Keratinocyte (primary cell): ENCODE results near the gene SLC12A8. TPM values are rescaled to one million over a fixed set of nuclear protein-coding genes. Genes with fewer than 3 reads are reported as not detected.

Experiments used
- DNase-seq: peaks from one replicate; pipeline ENCODE4 v3.0.0-alpha.2; 2011; ENCODE audit warnings: low read depth, missing footprints, low spot score
- FAIRE-seq: peaks from 2 replicates; lab custom pipeline; 2011; peaks lifted over from hg19 to GRCh38; lab: Jason Lieb, UNC
- H2AFZ ChIP-seq: 2 replicates; pipeline ENCODE4 v1.6.0; 2012; ENCODE audit warnings: low read length, control low read depth, inconsistent platforms; ENCODE audit not compliant: control insufficient read depth
- H3K27ac ChIP-seq: 2 replicates; pipeline ENCODE4 v1.5.1; 2011; ENCODE audit warnings: low read length; ENCODE audit not compliant: control insufficient read depth, insufficient read depth
- H3K27me3 ChIP-seq: 3 replicates; pipeline ENCODE4 v1.6.0; 2011; ENCODE audit warnings: low read length; ENCODE audit not compliant: control insufficient read depth, insufficient read depth; ENCODE audit errors: extremely low read depth
- H3K36me3 ChIP-seq, 2 experiments: 2 replicates in 1 of 2; 3 replicates in 1 of 2; pipeline ENCODE4 v1.5.1; 2011; ENCODE audit warnings: low read length in 2 of 2, mild to moderate bottlenecking in 1 of 2; ENCODE audit not compliant: control insufficient read depth in 2 of 2, insufficient read depth in 2 of 2; ENCODE audit errors: extremely low read depth in 1 of 2
- H3K4me1 ChIP-seq: 3 replicates; pipeline ENCODE4 v1.5.1; 2011; ENCODE audit warnings: low read length; ENCODE audit not compliant: control insufficient read depth, insufficient read depth; ENCODE audit errors: extremely low read depth
- H3K4me2 ChIP-seq: 3 replicates; pipeline ENCODE4 v1.6.0; 2011; ENCODE audit warnings: low read depth, low read length; ENCODE audit not compliant: control insufficient read depth, insufficient read depth; ENCODE audit errors: extremely low read depth
- H3K4me3 ChIP-seq, 3 experiments: fragments of 200-600 bp in 1 of 3; sonication (generic) in 1 of 3; 2 replicates in 2 of 3; 3 replicates in 1 of 3; pipeline ENCODE4 v1.5.1; 2011 to 2016; ENCODE audit warnings: low read length in 3 of 3, mild to moderate bottlenecking in 3 of 3, control low read depth in 2 of 3, inconsistent platforms in 1 of 3, low read depth in 1 of 3, mixed read lengths in 1 of 3, mixed run types in 1 of 3, moderate library complexity in 1 of 3; ENCODE audit not compliant: control insufficient read depth in 2 of 3, insufficient read depth in 2 of 3; ENCODE audit errors: extremely low read depth in 1 of 3
- H3K79me2 ChIP-seq: 2 replicates; pipeline ENCODE4 v1.6.0; 2012; ENCODE audit warnings: low read length; ENCODE audit not compliant: control insufficient read depth, insufficient read depth
- H3K9ac ChIP-seq: 3 replicates; pipeline ENCODE4 v1.6.0; 2011; ENCODE audit warnings: low read length; ENCODE audit not compliant: control insufficient read depth, insufficient read depth; ENCODE audit errors: extremely low read depth
- H3K9me1 ChIP-seq: 3 replicates; pipeline ENCODE4 v1.6.0; 2011; ENCODE audit warnings: low read length; ENCODE audit not compliant: control insufficient read depth, insufficient read depth; ENCODE audit errors: extremely low read depth
- H3K9me3 ChIP-seq: 2 replicates; pipeline ENCODE4 v1.5.1; 2012; ENCODE audit warnings: low read depth, low read length; ENCODE audit not compliant: control insufficient read depth
- H4K20me1 ChIP-seq: 3 replicates; pipeline ENCODE4 v1.6.0; 2011; ENCODE audit warnings: low read length; ENCODE audit not compliant: control insufficient read depth, insufficient read depth; ENCODE audit errors: extremely low read depth
- EZH2 ChIP-seq: IDR thresholded peaks from one replicate; pipeline ENCODE4 v1.6.1; 2012; ENCODE audit warnings: inconsistent platforms, mild to moderate bottlenecking, low read length, moderate library complexity
- dilution Hi-C: fragments of 300-500 bp; cut with MboI; formaldehyde crosslinking; loops from one replicate; pipeline ENCODE4 v1.7.0; 2020; ENCODE audit warnings: low sequenced_read_pairs; ENCODE audit not compliant: extremely low pct_ligation_motif_present
- polyA plus RNA-seq, 5 experiments: library from polyadenylated mRNA; depleted of rRNA in 3 of 5; stranded (reverse) in 3 of 5; stranded (forward) in 1 of 5; unstranded in 1 of 5; fragments of >200 nt; gene quantifications; 1 replicate in 1 of 5; 2 replicates in 3 of 5; 3 replicates in 1 of 5; pipeline versions ENCODE4 v1.2.1 to v1.2.3, GENCODE V29; 2011 to 2012; ENCODE audit warnings: missing spikeins in 2 of 5, low read depth in 1 of 5, low replicate concordance in 1 of 5
- TF ChIP-seq, protein P1 (sequence below), 3 experiments: IDR thresholded peaks in 1 of 3; conservative IDR thresholded peaks in 1 of 3; optimal IDR thresholded peaks in 1 of 3; 2 replicates in 2 of 3; 3 replicates in 1 of 3; pipeline versions ENCODE3 to v1.5.1; 2011; ENCODE audit warnings: low read length in 3 of 3, mild to moderate bottlenecking in 3 of 3, moderate library complexity in 2 of 3, control low read depth in 1 of 3, inconsistent platforms in 1 of 3; ENCODE audit not compliant: insufficient read depth in 2 of 3; ENCODE audit errors: extremely low read depth in 1 of 3

Gene SLC12A8
- polyA plus RNA-seq, 1 donor (not counting 4 experiments of a cell fraction or from before 2014, with no cell fraction given): 6.9 TPM

- H4K20me1 ChIP-seq: no peaks in the 10 kb centered on the region
- no peaks in the 10 kb centered on the region for H3K27me3 ChIP-seq
- no peak for DNase-seq
- H3K9me3 ChIP-seq: no peaks in the 10 kb centered on the region
- H3K36me3 ChIP-seq: no peaks in the 10 kb centered on the region
- no peak overlapping the region for H3K4me3 ChIP-seq
- no peaks in the 10 kb centered on the region for H3K9me1 ChIP-seq
- no peak overlapping the region for H3K9ac ChIP-seq
- no peaks in the 10 kb centered on the region for H3K79me2 ChIP-seq
- H3K4me2 ChIP-seq: no peak overlapping the region
- dilution Hi-C loops: no loop called here
- H3K4me1 ChIP-seq: peaks cover 4% of the 10 kb centered on the region
- H2AFZ ChIP-seq: no peak overlapping the region
- FAIRE-seq: no peak
- no peak overlapping the region for H3K27ac ChIP-seq
- no peak for TF ChIP-seq EZH2
- TF ChIP-seq, protein P1, sequence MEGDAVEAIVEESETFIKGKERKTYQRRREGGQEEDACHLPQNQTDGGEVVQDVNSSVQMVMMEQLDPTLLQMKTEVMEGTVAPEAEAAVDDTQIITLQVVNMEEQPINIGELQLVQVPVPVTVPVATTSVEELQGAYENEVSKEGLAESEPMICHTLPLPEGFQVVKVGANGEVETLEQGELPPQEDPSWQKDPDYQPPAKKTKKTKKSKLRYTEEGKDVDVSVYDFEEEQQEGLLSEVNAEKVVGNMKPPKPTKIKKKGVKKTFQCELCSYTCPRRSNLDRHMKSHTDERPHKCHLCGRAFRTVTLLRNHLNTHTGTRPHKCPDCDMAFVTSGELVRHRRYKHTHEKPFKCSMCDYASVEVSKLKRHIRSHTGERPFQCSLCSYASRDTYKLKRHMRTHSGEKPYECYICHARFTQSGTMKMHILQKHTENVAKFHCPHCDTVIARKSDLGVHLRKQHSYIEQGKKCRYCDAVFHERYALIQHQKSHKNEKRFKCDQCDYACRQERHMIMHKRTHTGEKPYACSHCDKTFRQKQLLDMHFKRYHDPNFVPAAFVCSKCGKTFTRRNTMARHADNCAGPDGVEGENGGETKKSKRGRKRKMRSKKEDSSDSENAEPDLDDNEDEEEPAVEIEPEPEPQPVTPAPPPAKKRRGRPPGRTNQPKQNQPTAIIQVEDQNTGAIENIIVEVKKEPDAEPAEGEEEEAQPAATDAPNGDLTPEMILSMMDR (optimal IDR thresholded peaks at IDR 0.05 in 1 of 3, IDR thresholded peaks at IDR 0.05 in 1 of 3, conservative IDR thresholded peaks at IDR 0.05 in 1 of 3; ENCODE audit: extremely low read depth in 1 of 3, insufficient read depth in 2 of 3, low read length in 3 of 3): no peak
Observed at GRCh38 chr3:125147491-125147820, 65.1 kb downstream of the SLC12A8 start.

GRCh38 chr3:125146626-125147490 lies 65.7 kb downstream of the SLC12A8 start:
- TF ChIP-seq, protein P1 (optimal IDR thresholded peaks at IDR 0.05 in 1 of 3, IDR thresholded peaks at IDR 0.05 in 1 of 3, conservative IDR thresholded peaks at IDR 0.05 in 1 of 3; ENCODE audit: extremely low read depth in 1 of 3, insufficient read depth in 2 of 3, low read length in 3 of 3): no peak
- TF ChIP-seq EZH2: no peak
- no peak overlapping the region for H3K9ac ChIP-seq
- FAIRE-seq (no peak), DNase-seq (no peak)
- H3K36me3 ChIP-seq: no peaks in the 10 kb centered on the region
- no peak overlapping the region for H3K4me2 ChIP-seq
- dilution Hi-C loops: no loop called here
- H3K4me3 ChIP-seq: no peak overlapping the region
- H3K79me2 ChIP-seq: no peaks in the 10 kb centered on the region
- no peaks in the 10 kb centered on the region for H3K9me1 ChIP-seq
- H3K9me3 ChIP-seq: no peaks in the 10 kb centered on the region
- H4K20me1 ChIP-seq: no peaks in the 10 kb centered on the region
- H3K27me3 ChIP-seq: no peaks in the 10 kb centered on the region
- peaks cover 4% of the 10 kb centered on the region for H3K4me1 ChIP-seq
- H2AFZ ChIP-seq: no peak overlapping the region
- H3K27ac ChIP-seq: no peak overlapping the region
